Measurements from ENCODE around the gene ADCK1.

ADCK1 gene

GRCh38 chr14:77903937-77904617, 104.2 kb downstream of the ADCK1 start:
- no peaks in the 10 kb centered on the region for H3K79me2 ChIP-seq (ENCODE audit: low read length)
- no peak overlapping the region for H3K27ac ChIP-seq (ENCODE audit: low read length)
- no peak overlapping the region for H3K4me3 ChIP-seq (ENCODE audit: low read length)
- no peaks in the 10 kb centered on the region for H3K27me3 ChIP-seq (ENCODE audit: low read depth, low read length)
- H3K4me1 ChIP-seq (ENCODE audit: low read length): no peaks in the 10 kb centered on the region
- H3K9me3 ChIP-seq (ENCODE audit: insufficient read depth, low read length): no peaks in the 10 kb centered on the region
- H3K36me3 ChIP-seq (replicated peaks; ENCODE audit: low read depth, low read length): no peaks in the 10 kb centered on the region
- TF ChIP-seq CTCF (IDR thresholded peaks at IDR 0.05; ENCODE audit: low read depth, low read length) (no peak), EZH2phosphoT487 (IDR thresholded peaks at IDR 0.05; ENCODE audit: low read depth) (no peak)
- no peak overlapping the region for H3K4me2 ChIP-seq (ENCODE audit: low read length)
- no peak overlapping the region for H2AFZ ChIP-seq (ENCODE audit: low read depth, low read length)
- no peaks in the 10 kb centered on the region for H4K20me1 ChIP-seq (ENCODE audit: insufficient read depth, low read length)
- no peak overlapping the region for H3K9ac ChIP-seq (ENCODE audit: low read length)

- Histone ChIP-seq H2AFZ (ENCODE audit: low read depth, low read length) (no peak overlapping the region), H3K27ac (ENCODE audit: low read length) (no peak overlapping the region), H3K79me2 (ENCODE audit: low read length) (no peaks in the 10 kb centered on the region), H3K9me3 (ENCODE audit: insufficient read depth, low read length) (no peaks in the 10 kb centered on the region), H3K27me3 (ENCODE audit: low read depth, low read length) (no peaks in the 10 kb centered on the region), H4K20me1 (ENCODE audit: insufficient read depth, low read length) (no peaks in the 10 kb centered on the region), H3K36me3 (replicated peaks; ENCODE audit: low read depth, low read length) (no peaks in the 10 kb centered on the region), H3K4me2 (ENCODE audit: low read length) (no peak overlapping the region), H3K4me1 (ENCODE audit: low read length) (no peaks in the 10 kb centered on the region), H3K4me3 (ENCODE audit: low read length) (no peak overlapping the region), H3K9ac (ENCODE audit: low read length) (no peak overlapping the region)
- TF ChIP-seq EZH2phosphoT487 (IDR thresholded peaks at IDR 0.05; ENCODE audit: low read depth) (no peak), CTCF (IDR thresholded peaks at IDR 0.05; ENCODE audit: low read depth, low read length) (no peak)
Measured at GRCh38 chr14:77906446-77906845, 106.5 kb downstream of the ADCK1 start.

- TF ChIP-seq EZH2phosphoT487 (IDR thresholded peaks at IDR 0.05; ENCODE audit: low read depth) (no peak), CTCF (IDR thresholded peaks at IDR 0.05; ENCODE audit: low read depth, low read length) (no peak)
- no peak overlapping the region for H3K4me2 ChIP-seq (ENCODE audit: low read length)
- H3K27ac ChIP-seq (ENCODE audit: low read length): no peak overlapping the region
- H3K36me3 ChIP-seq (replicated peaks; ENCODE audit: low read depth, low read length): no peaks in the 10 kb centered on the region
- H3K4me1 ChIP-seq (ENCODE audit: low read length): no peaks in the 10 kb centered on the region
- H3K9me3 ChIP-seq (ENCODE audit: insufficient read depth, low read length): no peaks in the 10 kb centered on the region
- no peaks in the 10 kb centered on the region for H3K27me3 ChIP-seq (ENCODE audit: low read depth, low read length)
- H3K4me3 ChIP-seq (ENCODE audit: low read length): no peak overlapping the region
- no peaks in the 10 kb centered on the region for H4K20me1 ChIP-seq (ENCODE audit: insufficient read depth, low read length)
- H2AFZ ChIP-seq (ENCODE audit: low read depth, low read length): no peak overlapping the region
- H3K9ac ChIP-seq (ENCODE audit: low read length): no peak overlapping the region
- no peaks in the 10 kb centered on the region for H3K79me2 ChIP-seq (ENCODE audit: low read length)
Measured at GRCh38 chr14:77908847-77909246, 108.9 kb downstream of the ADCK1 start.

- no peak overlapping the region for H3K4me3 ChIP-seq (ENCODE audit: low read length)
- no peaks in the 10 kb centered on the region for H4K20me1 ChIP-seq (ENCODE audit: insufficient read depth, low read length)
- TF ChIP-seq CTCF (IDR thresholded peaks at IDR 0.05; ENCODE audit: low read depth, low read length): no peak
- TF ChIP-seq EZH2phosphoT487 (IDR thresholded peaks at IDR 0.05; ENCODE audit: low read depth): no peak
- no peak overlapping the region for H3K9ac ChIP-seq (ENCODE audit: low read length)
- H2AFZ ChIP-seq (ENCODE audit: low read depth, low read length): no peak overlapping the region
- H3K4me2 ChIP-seq (ENCODE audit: low read length): no peak overlapping the region
- no peaks in the 10 kb centered on the region for H3K4me1 ChIP-seq (ENCODE audit: low read length)
- no peaks in the 10 kb centered on the region for H3K9me3 ChIP-seq (ENCODE audit: insufficient read depth, low read length)
- H3K79me2 ChIP-seq (ENCODE audit: low read length): no peaks in the 10 kb centered on the region
- no peak overlapping the region for H3K27ac ChIP-seq (ENCODE audit: low read length)
- no peaks in the 10 kb centered on the region for H3K36me3 ChIP-seq (replicated peaks; ENCODE audit: low read depth, low read length)
- H3K27me3 ChIP-seq (ENCODE audit: low read depth, low read length): no peaks in the 10 kb centered on the region
Measured at GRCh38 chr14:77909911-77910310, 110.0 kb downstream of the ADCK1 start.

Data from OCI-LY3 (cell line).